Nephron progenitor cell (in vitro differentiated cells): ENCODE results near the gene CCN6.

Experiments used
- DNase-seq: peaks from one replicate; pipeline ENCODE4 v3.0.0; 2021
- H3K27ac Mint-ChIP-seq: 2 replicates; pipeline ENCODE4 v1.8.0; 2021; ENCODE audit warnings: mild to moderate bottlenecking, moderate library complexity, mixed read lengths
- H3K27me3 Mint-ChIP-seq: 2 replicates; pipeline ENCODE4 v1.8.0; 2021; ENCODE audit warnings: mild to moderate bottlenecking, low read depth, mixed read lengths; ENCODE audit not compliant: poor library complexity
- H3K36me3 Mint-ChIP-seq: 2 replicates; pipeline ENCODE4 v1.8.0; 2021; ENCODE audit warnings: low read depth, mixed read lengths
- H3K4me1 Mint-ChIP-seq: 2 replicates; pipeline ENCODE4 v1.8.0; 2021; ENCODE audit warnings: mixed read lengths
- H3K4me3 Mint-ChIP-seq: 2 replicates; pipeline ENCODE4 v1.8.0; 2021; ENCODE audit warnings: mild to moderate bottlenecking, moderate library complexity, mixed read lengths
- H3K9me3 Mint-ChIP-seq: 2 replicates; pipeline ENCODE4 v1.8.0; 2021; ENCODE audit warnings: mild to moderate bottlenecking, moderate library complexity, mixed read lengths
- TF ChIP-seq, protein P1 (sequence below): fragments of 200-600 bp; sonication (generic); IDR thresholded peaks from 2 replicates; pipeline ENCODE4 v1.5.0; 2021; ENCODE audit warnings: antibody characterized with exemption

Gene CCN6

GRCh38 chr6:112036088-112036637 lies 17.7 kb upstream of the CCN6 start:
- Mint-ChIP-seq H3K36me3 (no peaks in the 10 kb centered on the region), H3K27me3 (peaks cover 5% of the 10 kb centered on the region), H3K4me1 (peaks cover 31% of the 10 kb centered on the region), H3K4me3 (no peak overlapping the region), H3K9me3 (no peaks in the 10 kb centered on the region), H3K27ac (no peak overlapping the region)
- TF ChIP-seq, protein P1, sequence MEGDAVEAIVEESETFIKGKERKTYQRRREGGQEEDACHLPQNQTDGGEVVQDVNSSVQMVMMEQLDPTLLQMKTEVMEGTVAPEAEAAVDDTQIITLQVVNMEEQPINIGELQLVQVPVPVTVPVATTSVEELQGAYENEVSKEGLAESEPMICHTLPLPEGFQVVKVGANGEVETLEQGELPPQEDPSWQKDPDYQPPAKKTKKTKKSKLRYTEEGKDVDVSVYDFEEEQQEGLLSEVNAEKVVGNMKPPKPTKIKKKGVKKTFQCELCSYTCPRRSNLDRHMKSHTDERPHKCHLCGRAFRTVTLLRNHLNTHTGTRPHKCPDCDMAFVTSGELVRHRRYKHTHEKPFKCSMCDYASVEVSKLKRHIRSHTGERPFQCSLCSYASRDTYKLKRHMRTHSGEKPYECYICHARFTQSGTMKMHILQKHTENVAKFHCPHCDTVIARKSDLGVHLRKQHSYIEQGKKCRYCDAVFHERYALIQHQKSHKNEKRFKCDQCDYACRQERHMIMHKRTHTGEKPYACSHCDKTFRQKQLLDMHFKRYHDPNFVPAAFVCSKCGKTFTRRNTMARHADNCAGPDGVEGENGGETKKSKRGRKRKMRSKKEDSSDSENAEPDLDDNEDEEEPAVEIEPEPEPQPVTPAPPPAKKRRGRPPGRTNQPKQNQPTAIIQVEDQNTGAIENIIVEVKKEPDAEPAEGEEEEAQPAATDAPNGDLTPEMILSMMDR = no peak
- DNase-seq = no peak

DNA sequence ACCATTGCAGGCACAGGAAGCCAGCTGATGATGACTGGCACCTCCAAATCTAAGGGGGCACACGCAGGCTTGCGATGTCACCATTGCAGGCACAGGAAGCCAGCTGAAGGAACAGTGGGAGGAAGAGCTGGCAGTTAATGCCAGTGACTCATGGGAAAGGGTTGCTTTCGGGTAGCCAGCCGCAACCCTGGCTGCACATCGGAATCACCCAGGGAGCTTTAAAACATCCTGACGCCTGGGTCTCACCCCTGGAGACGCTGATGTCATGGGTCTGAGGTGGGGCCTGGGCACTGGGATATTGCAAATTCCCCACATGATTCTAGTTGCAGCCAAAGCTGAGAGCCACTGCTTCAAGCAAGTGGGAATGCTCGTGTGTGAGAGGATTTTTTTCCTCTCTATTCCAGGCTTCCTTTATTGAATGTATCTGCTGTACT lies 16.1 kb upstream of the CCN6 start:
- no peak for DNase-seq
- Mint-ChIP-seq H3K36me3 (no peaks in the 10 kb centered on the region), H3K9me3 (no peaks in the 10 kb centered on the region), H3K27ac (no peak overlapping the region), H3K4me1 (peaks cover 38% of the 10 kb centered on the region), H3K4me3 (no peak overlapping the region), H3K27me3 (peaks cover 1% of the 10 kb centered on the region)
- TF ChIP-seq, protein P1 = no peak

GRCh38 chr6:112038268-112038667 lies 15.6 kb upstream of the CCN6 start:
- no peaks in the 10 kb centered on the region for H3K36me3 Mint-ChIP-seq
- no peak overlapping the region for H3K4me3 Mint-ChIP-seq
- H3K27me3 Mint-ChIP-seq = no peaks in the 10 kb centered on the region
- H3K9me3 Mint-ChIP-seq = no peaks in the 10 kb centered on the region
- DNase-seq = no peak
- TF ChIP-seq, protein P1 = no peak
- no peak overlapping the region for H3K27ac Mint-ChIP-seq
- H3K4me1 Mint-ChIP-seq = peaks cover 37% of the 10 kb centered on the region

DNA sequence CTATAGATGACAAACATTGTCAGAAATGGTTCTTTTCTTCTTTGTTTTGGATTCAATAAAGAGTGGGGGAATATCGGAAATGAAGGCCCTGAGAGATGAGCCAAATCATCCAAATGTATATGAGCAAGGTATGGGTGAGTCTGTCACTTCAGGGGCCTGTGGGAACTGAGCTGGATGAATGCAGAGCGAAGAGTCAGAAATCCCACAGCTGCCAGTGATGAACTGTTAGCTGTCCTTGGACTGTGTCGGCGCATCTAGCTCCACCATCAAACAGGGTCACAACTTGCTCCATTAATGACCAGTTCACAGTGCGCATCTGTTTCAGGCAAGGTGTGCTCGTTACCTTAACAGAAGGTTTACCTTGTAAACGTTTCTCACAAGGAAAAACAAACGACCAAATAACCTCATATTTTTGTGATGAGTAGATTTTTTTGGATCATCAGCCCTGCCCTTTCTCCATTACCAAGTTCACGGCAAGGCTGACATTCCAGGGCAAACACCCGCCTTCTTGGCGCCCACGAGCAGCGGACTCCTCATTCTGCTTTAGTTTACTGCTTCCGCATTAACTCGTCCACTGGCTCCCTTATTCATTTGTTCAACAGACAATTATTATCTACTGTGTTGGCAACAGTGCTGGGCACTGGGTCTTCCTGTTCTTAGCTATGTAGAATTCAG lies 15.0 kb upstream of the CCN6 start:
- no peak for DNase-seq
- Mint-ChIP-seq H3K4me3 (no peak overlapping the region), H3K27ac (no peak overlapping the region), H3K4me1 (peaks cover 37% of the 10 kb centered on the region), H3K27me3 (no peaks in the 10 kb centered on the region), H3K36me3 (no peaks in the 10 kb centered on the region), H3K9me3 (no peaks in the 10 kb centered on the region)
- TF ChIP-seq, protein P1 = no peak

GRCh38 chr6:112039431-112039770 lies 14.5 kb upstream of the CCN6 start:
- Mint-ChIP-seq H3K9me3 (no peaks in the 10 kb centered on the region), H3K27me3 (peaks cover 4% of the 10 kb centered on the region), H3K27ac (no peak overlapping the region)

More at GRCh38 chr6:112039431-112039770, 14.5 kb upstream of the CCN6 start:
- H3K4me3 Mint-ChIP-seq = no peak overlapping the region
- H3K4me1 Mint-ChIP-seq = peaks cover 40% of the 10 kb centered on the region
- TF ChIP-seq, protein P1 = no peak
- H3K36me3 Mint-ChIP-seq = no peaks in the 10 kb centered on the region
- no peak for DNase-seq
